ENCODE results near the gene CCT2.

Gene CCT2

DNA sequence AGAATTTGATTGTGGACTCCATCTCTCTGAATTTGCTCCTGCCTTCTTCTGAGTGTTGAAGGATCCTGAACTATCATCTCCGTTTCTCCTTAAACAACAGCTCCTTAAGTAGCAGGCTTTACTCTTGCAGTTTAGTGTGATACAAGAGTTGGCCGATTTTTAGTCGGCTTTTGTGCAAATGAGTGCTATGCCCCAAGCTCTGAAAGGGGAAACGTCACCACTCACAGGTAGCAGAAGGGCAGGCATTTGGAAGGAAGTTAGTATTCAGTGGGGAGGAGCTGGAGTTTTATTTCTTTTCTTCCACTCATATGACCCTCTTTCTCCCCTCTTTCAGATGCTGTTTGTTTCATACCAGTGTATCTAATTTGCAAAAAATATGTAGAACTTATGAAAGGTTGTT, 61.9 kb downstream of the CCT2 start:
- Histone ChIP-seq H3F3A (ENCODE audit: low read depth) (no peaks in the 10 kb centered on the region), H3K27me3 (ENCODE audit: insufficient read depth, low read length, poor library complexity, severe bottlenecking) (no peaks in the 10 kb centered on the region), H3K36me3 (ENCODE audit: insufficient read depth, low read length) (no peaks in the 10 kb centered on the region), H3K4me3 (ENCODE audit: low read length, poor library complexity, severe bottlenecking) (no peak overlapping the region), H3K4me2 (ENCODE audit: low read depth, low read length, poor library complexity, severe bottlenecking) (no peak overlapping the region), H3K9me2 (replicated peaks; ENCODE audit: low read depth, low read length) (no peaks in the 10 kb centered on the region), H3K4me1 (ENCODE audit: insufficient read depth, low read length, poor library complexity, severe bottlenecking) (no peaks in the 10 kb centered on the region), H3K9me3 (ENCODE audit: insufficient read depth, low read depth, low read length) (no peaks in the 10 kb centered on the region), H3K79me2 (ENCODE audit: insufficient read depth, low read length) (no peaks in the 10 kb centered on the region), H2AFZ (ENCODE audit: low read length) (no peak overlapping the region), H3K9ac (ENCODE audit: low read depth, low read length, poor library complexity, severe bottlenecking) (no peak overlapping the region), H4K20me1 (ENCODE audit: insufficient read depth, low read length, poor library complexity, severe bottlenecking) (no peaks in the 10 kb centered on the region)
- no peak for TF ChIP-seq EZH2phosphoT487 (IDR thresholded peaks at IDR 0.05; ENCODE audit: borderline replicate concordance)
- TF ChIP-seq, protein P1, sequence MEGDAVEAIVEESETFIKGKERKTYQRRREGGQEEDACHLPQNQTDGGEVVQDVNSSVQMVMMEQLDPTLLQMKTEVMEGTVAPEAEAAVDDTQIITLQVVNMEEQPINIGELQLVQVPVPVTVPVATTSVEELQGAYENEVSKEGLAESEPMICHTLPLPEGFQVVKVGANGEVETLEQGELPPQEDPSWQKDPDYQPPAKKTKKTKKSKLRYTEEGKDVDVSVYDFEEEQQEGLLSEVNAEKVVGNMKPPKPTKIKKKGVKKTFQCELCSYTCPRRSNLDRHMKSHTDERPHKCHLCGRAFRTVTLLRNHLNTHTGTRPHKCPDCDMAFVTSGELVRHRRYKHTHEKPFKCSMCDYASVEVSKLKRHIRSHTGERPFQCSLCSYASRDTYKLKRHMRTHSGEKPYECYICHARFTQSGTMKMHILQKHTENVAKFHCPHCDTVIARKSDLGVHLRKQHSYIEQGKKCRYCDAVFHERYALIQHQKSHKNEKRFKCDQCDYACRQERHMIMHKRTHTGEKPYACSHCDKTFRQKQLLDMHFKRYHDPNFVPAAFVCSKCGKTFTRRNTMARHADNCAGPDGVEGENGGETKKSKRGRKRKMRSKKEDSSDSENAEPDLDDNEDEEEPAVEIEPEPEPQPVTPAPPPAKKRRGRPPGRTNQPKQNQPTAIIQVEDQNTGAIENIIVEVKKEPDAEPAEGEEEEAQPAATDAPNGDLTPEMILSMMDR (conservative IDR thresholded peaks at IDR 0.05; ENCODE audit: low read length), result no peak

DNA sequence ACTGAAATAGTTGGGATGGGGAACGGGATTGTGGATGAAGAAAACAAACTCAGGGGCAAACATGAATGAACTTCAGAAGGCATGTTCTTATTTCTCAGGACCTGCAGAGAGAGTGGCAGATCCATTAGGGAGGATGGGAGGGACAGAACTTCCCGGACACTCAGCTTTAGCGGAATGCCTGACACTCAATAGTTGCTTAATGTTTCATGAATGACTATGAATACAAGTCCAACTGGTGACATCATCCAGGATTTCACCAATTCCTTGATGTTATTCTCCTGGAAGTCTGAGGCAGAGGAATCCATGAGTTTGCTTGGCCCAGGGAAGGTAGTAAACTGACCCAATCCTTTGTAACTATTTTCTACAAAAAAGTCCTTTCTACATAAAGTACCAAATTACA, 63.2 kb downstream of the CCT2 start:
- H2AFZ ChIP-seq (ENCODE audit: low read length), result no peak overlapping the region
- H3K9ac ChIP-seq (ENCODE audit: low read depth, low read length, poor library complexity, severe bottlenecking), result no peak overlapping the region
- H3K4me3 ChIP-seq (ENCODE audit: low read length, poor library complexity, severe bottlenecking), result no peak overlapping the region
- H3K79me2 ChIP-seq (ENCODE audit: insufficient read depth, low read length), result no peaks in the 10 kb centered on the region
- no peaks in the 10 kb centered on the region for H3K9me3 ChIP-seq (ENCODE audit: insufficient read depth, low read depth, low read length)
- H3K4me1 ChIP-seq (ENCODE audit: insufficient read depth, low read length, poor library complexity, severe bottlenecking), result no peaks in the 10 kb centered on the region
- no peak overlapping the region for H3K4me2 ChIP-seq (ENCODE audit: low read depth, low read length, poor library complexity, severe bottlenecking)
- H3K27me3 ChIP-seq (ENCODE audit: insufficient read depth, low read length, poor library complexity, severe bottlenecking), result no peaks in the 10 kb centered on the region
- no peaks in the 10 kb centered on the region for H3K9me2 ChIP-seq (replicated peaks; ENCODE audit: low read depth, low read length)
- no peaks in the 10 kb centered on the region for H3F3A ChIP-seq (ENCODE audit: low read depth)
- TF ChIP-seq, protein P1 (conservative IDR thresholded peaks at IDR 0.05; ENCODE audit: low read length), result no peak
- no peak for TF ChIP-seq EZH2phosphoT487 (IDR thresholded peaks at IDR 0.05; ENCODE audit: borderline replicate concordance)
- no peaks in the 10 kb centered on the region for H3K36me3 ChIP-seq (ENCODE audit: insufficient read depth, low read length)
- H4K20me1 ChIP-seq (ENCODE audit: insufficient read depth, low read length, poor library complexity, severe bottlenecking), result no peaks in the 10 kb centered on the region

- Histone ChIP-seq H3K27me3 (ENCODE audit: insufficient read depth, low read length, poor library complexity, severe bottlenecking) (no peaks in the 10 kb centered on the region), H3K4me2 (ENCODE audit: low read depth, low read length, poor library complexity, severe bottlenecking) (no peak overlapping the region), H3K9me3 (ENCODE audit: insufficient read depth, low read depth, low read length) (no peaks in the 10 kb centered on the region), H3K36me3 (ENCODE audit: insufficient read depth, low read length) (no peaks in the 10 kb centered on the region), H3F3A (ENCODE audit: low read depth) (no peaks in the 10 kb centered on the region), H4K20me1 (ENCODE audit: insufficient read depth, low read length, poor library complexity, severe bottlenecking) (no peaks in the 10 kb centered on the region), H2AFZ (ENCODE audit: low read length) (no peak overlapping the region), H3K79me2 (ENCODE audit: insufficient read depth, low read length) (no peaks in the 10 kb centered on the region), H3K9ac (ENCODE audit: low read depth, low read length, poor library complexity, severe bottlenecking) (no peak overlapping the region), H3K9me2 (replicated peaks; ENCODE audit: low read depth, low read length) (no peaks in the 10 kb centered on the region), H3K4me3 (ENCODE audit: low read length, poor library complexity, severe bottlenecking) (no peak overlapping the region), H3K4me1 (ENCODE audit: insufficient read depth, low read length, poor library complexity, severe bottlenecking) (no peaks in the 10 kb centered on the region)
- TF ChIP-seq EZH2phosphoT487 (IDR thresholded peaks at IDR 0.05; ENCODE audit: borderline replicate concordance), result no peak
- TF ChIP-seq, protein P1 (conservative IDR thresholded peaks at IDR 0.05; ENCODE audit: low read length), result peak; percentile 35
These were observed 64.3 kb downstream of the CCT2 start for GRCh38 chr12:69649529-69649928.
